Measurements from ENCODE around the gene TRIM29.

DNA sequence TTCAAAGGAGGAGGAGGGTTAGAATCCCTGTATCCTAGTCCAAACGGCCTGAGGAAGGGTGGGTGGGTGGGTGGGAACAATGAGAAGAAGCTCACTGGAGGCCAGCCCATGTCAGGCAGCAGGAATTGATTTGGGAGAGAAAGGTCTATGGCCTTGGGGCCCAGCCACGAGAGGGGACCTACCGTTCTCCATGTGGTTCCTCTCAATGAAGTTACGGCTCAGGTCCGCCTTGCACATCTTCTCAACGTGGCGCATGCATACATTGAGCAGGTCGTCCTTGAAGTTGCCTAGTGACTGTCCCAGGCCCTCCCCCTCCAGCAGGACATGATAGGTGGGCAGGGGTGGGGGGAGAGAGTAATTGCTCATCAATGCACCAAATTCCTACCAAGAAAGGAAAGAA lies 12.4 kb downstream of the TRIM29 start:
- TF ChIP-seq BACH2 (CRISPR knock-in tag; IDR thresholded peaks at IDR 0.05; ENCODE audit: borderline replicate concordance) (no peak), ZFP3 (CRISPR knock-in tag; IDR thresholded peaks at IDR 0.05) (no peak), RARB (CRISPR knock-in tag; IDR thresholded peaks at IDR 0.05) (no peak), OSR1 (CRISPR knock-in tag; IDR thresholded peaks at IDR 0.05) (no peak), ARNTL (CRISPR knock-in tag; IDR thresholded peaks at IDR 0.05; ENCODE audit: borderline replicate concordance, low read depth) (no peak), ZNF70 (CRISPR knock-in tag; IDR thresholded peaks at IDR 0.05) (no peak), ZC3H10 (CRISPR knock-in tag; IDR thresholded peaks at IDR 0.05) (no peak), ZFP30 (CRISPR knock-in tag; IDR thresholded peaks at IDR 0.05) (no peak), ZNF565 (CRISPR knock-in tag; conservative IDR thresholded peaks at IDR 0.05; ENCODE audit: low read depth) (no peak), CSDC2 (CRISPR knock-in tag; IDR thresholded peaks at IDR 0.05) (no peak), PPARA (CRISPR knock-in tag; IDR thresholded peaks at IDR 0.05; ENCODE audit: borderline replicate concordance) (no peak), SNAI2 (CRISPR knock-in tag; IDR thresholded peaks at IDR 0.05) (no peak)
- TF ChIP-seq, protein P1, sequence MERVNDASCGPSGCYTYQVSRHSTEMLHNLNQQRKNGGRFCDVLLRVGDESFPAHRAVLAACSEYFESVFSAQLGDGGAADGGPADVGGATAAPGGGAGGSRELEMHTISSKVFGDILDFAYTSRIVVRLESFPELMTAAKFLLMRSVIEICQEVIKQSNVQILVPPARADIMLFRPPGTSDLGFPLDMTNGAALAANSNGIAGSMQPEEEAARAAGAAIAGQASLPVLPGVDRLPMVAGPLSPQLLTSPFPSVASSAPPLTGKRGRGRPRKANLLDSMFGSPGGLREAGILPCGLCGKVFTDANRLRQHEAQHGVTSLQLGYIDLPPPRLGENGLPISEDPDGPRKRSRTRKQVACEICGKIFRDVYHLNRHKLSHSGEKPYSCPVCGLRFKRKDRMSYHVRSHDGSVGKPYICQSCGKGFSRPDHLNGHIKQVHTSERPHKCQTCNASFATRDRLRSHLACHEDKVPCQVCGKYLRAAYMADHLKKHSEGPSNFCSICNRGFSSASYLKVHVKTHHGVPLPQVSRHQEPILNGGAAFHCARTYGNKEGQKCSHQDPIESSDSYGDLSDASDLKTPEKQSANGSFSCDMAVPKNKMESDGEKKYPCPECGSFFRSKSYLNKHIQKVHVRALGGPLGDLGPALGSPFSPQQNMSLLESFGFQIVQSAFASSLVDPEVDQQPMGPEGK (CRISPR knock-in tag; IDR thresholded peaks at IDR 0.05; ENCODE audit: borderline replicate concordance) = no peak
- TF ChIP-seq, protein P2, sequence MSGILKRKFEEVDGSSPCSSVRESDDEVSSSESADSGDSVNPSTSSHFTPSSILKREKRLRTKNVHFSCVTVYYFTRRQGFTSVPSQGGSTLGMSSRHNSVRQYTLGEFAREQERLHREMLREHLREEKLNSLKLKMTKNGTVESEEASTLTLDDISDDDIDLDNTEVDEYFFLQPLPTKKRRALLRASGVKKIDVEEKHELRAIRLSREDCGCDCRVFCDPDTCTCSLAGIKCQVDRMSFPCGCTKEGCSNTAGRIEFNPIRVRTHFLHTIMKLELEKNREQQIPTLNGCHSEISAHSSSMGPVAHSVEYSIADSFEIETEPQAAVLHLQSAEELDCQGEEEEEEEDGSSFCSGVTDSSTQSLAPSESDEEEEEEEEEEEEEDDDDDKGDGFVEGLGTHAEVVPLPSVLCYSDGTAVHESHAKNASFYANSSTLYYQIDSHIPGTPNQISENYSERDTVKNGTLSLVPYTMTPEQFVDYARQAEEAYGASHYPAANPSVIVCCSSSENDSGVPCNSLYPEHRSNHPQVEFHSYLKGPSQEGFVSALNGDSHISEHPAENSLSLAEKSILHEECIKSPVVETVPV (CRISPR knock-in tag; IDR thresholded peaks at IDR 0.05) = no peak

Data from SK-N-SH treated with all-trans-retinoic acid at 6 μM for 48 hours (cell line).